Neural progenitor cell (in vitro differentiated cells): ENCODE data around the gene CFAP221.

Experiments
- CTCF ChIP-seq: fragments of 200-600 bp; sonication (generic); IDR thresholded peaks from 2 replicates; pipeline ENCODE4 v1.5.1; 2017; ENCODE audit warnings: antibody characterized with exemption, mild to moderate bottlenecking
- EZH2 ChIP-seq: fragments of 200-600 bp; sonication (generic); IDR thresholded peaks from 2 replicates; pipeline ENCODE4 v1.6.1; 2017; ENCODE audit warnings: antibody characterized with exemption, mild to moderate bottlenecking, moderate library complexity
- EZH2phosphoT487 ChIP-seq: fragments of 200-600 bp; sonication (generic); IDR thresholded peaks from 2 replicates; pipeline ENCODE4 v1.6.1; 2017; ENCODE audit warnings: antibody characterized with exemption

- TF ChIP-seq CTCF: no peak
- TF ChIP-seq EZH2: no peak
- TF ChIP-seq EZH2phosphoT487: no peak
Measured at GRCh38 chr2:119541476-119541875, 2.8 kb upstream of the CFAP221 start.
